Measurements from ENCODE around the gene ZNF765.
"Not testable (repeated sequence)": the region's sequence is repeated elsewhere in the genome, so short reads cannot be mapped to it uniquely, and the experiment has no call there.

ZNF765 gene

GRCh38 chr19:53423074-53423473 is 28.1 kb downstream of the ZNF765 start:
- DNase-seq = not testable (repeated sequence)

DNA sequence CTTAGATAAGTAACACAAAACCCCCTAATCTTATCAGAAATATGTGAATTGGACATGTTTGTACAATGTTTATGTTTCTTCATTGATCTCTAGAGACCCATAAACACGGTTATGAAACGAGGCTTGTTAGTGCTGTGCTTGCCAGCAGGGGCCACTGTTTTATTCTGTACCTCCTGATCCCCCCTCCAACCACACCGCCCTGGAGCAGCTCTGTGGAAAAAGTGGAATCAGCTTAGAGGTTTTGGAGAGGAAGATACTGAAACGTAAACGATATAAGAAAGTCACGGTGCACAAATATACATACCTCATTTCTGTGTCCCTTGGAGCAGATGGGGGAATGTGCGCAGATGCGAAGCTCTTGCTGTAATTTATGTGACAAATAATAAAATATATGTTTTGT is 28.7 kb downstream of the ZNF765 start:
- not testable (repeated sequence) for DNase-seq

GRCh38 chr19:53424968-53425597 is 30.1 kb downstream of the ZNF765 start:
- no peak for DNase-seq

DNA sequence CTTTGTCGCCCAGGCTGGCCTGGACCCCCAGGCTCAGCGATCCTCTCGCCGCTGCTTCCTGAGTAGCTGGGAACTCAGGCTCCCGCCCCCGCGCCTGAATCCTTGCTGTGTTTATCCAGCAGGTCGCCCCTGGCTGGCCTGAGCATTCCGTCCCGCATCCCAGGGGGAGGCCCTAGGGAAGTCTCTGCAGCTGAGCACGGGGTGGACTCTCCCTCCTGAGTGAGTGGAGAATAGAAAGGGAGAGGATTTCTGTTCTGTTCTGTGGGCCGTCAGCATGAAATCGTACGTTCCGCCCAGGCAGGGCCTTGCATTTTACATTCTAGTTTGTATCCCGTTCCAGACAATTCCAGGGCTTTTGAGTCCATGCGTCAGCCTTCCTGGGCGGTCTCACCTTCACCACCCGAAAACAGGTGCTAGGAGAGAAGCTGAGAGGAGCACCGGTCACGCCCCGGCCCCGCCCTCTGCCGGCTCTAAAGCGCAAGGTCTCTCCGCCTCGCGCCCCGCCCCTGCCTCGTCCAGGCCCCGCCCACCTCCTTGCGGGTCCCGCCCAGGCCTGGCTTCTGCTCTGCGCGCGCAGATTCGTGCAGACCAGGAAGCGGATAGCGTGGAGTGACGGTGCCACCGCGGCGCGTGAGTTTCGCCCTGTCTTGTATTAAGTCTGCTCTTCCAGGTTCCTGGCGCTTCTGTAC is 36.6 kb downstream of the ZNF765 start, which contains the start of gene ZNF761:
Gene ZNF761 (plus strand): TSS at position 586 of the 689 bp plus-strand sequence. CDS start 15,285 bp downstream, outside the sequence.
- peak; percentile 63 for DNase-seq

GRCh38 chr19:53432088-53432661 is 37.2 kb downstream of the ZNF765 start:
- DNase-seq = no peak

DNA sequence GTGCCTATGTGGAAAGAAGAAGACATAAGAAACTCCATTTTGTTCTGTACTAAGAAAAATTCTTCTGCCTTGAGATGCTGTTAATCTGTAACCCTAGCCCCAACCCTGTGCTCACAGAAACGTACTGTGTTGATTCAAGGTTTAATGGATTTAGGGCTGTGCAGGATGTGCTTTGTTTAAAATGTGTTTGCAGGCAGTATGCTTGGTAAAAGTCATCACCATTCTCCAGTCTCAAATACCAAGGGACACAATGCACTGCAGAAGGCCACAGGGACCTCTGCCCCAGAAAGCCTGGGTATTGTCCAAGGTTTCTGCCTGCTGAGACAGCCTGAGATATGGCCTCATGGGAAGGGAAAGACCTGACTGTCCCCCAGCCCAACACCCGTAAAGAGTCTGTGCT is 48.9 kb downstream of the ZNF765 start:
- not testable (repeated sequence) for DNase-seq

GRCh38 chr19:53447196-53447595 is 52.2 kb downstream of the ZNF765 start:
- DNase-seq = not testable (repeated sequence)

- DNase-seq = no peak
These were observed 60.9 kb downstream of the ZNF765 start for GRCh38 chr19:53455828-53456227.

DNA sequence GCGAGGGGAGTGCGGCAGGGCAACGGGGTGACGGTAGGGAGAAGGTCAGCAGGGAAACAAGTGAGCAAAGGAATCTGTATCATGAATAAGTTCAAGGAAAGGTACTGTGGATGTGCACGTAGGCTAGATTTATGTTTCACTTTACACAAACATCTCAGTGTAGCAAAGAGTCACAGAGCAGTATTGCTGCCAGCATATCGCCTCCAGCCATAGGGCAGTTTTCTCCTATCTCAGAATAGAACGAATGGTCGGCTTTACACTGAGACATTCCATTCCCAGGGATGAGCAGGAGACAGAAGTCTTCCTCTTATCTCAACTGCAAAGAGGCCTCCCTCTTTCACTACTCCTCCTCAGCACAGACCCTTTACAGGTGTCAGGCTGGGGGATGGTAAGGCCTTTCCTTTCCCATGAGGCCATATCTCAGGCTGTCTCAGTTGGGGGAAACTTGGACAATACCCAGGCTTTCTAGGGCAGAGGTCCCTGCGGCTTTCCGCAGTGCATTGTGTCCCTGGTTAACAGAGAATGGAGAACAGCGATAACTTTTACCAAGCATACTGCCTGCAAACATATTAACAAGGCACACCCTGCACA is 65.3 kb downstream of the ZNF765 start:
- not testable (repeated sequence) for DNase-seq

GRCh38 chr19:53461866-53462265 is 66.9 kb downstream of the ZNF765 start:
- DNase-seq = no peak

- no peak for DNase-seq
These were observed 67.9 kb downstream of the ZNF765 start for GRCh38 chr19:53462861-53463260.

DNA sequence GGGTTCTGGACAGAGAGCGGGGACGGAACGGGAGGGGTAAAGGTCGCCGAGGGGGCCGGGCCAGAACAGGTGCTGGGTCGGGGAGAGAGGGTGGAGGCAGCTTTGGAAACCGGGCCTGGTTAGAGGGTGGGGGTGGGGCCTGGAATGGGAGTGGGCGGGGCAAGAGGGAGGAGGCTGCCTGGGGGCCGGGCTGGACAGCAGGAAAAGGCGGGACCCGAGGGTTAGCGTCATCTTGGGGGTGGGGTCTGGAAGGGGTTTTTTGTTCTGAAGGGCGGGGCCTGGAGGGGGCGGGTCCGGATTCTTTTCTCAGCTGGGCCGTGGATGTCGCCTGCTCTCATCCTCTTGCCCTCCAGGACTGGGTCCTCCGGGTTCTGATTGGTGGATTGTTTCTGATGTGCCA is 68.3 kb downstream of the ZNF765 start:
- DNase-seq = no peak

- no peak for DNase-seq
These were observed 72.0 kb downstream of the ZNF765 start for GRCh38 chr19:53466726-53467484.

GRCh38 chr19:53467485-53468262 is 72.7 kb downstream of the ZNF765 start, which contains the start of gene ZNF813:
Gene ZNF813, plus strand, starts transcription at chr19:53467733. Its CDS starts 16,090 bp downstream, at chr19:53483823.
- DNase-seq = no peak

- not testable (repeated sequence) for DNase-seq
These were observed 73.7 kb downstream of the ZNF765 start for GRCh38 chr19:53468628-53469027.

DNA sequence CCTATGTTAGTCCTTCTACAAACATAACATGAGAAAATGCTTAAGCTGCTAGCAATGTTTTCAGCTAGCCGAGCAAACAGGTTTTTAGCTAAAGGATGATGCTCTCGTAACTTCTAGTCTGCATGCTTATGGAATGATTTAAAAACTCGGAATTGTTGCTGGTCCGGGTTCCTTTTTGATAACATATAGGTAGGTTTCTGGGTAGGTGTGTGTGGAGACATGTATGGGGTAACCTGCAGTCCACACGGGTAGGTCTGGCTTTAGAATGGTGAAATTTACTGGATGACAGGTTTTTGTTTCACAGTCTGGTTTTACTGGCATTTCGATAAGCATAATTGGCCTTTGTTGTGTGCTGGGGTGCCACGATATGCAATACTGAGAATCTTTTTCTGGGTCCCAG is 77.0 kb downstream of the ZNF765 start:
- DNase-seq = no peak

- DNase-seq = not testable (repeated sequence)
These were observed 79.9 kb downstream of the ZNF765 start for GRCh38 chr19:53474832-53475231.

GRCh38 chr19:53475470-53475869 is 80.5 kb downstream of the ZNF765 start:
- DNase-seq = not testable (repeated sequence)
